A549 (cell line): Measurements from ENCODE around the gene KRT13. TPM values are rescaled to one million over a fixed set of nuclear protein-coding genes. Genes with fewer than 3 reads are reported as not detected.
A peak's percentile ranks its signal among the peaks of the same experiment; 100 is the strongest.

Source experiments
- ATAC-seq, 2 experiments: fragments of 200-7000 bp in 1 of 2; fragments of >200 bp in 1 of 2; cut with Nextera tagmentation in 1 of 2; cut with Tn5 transposase in 1 of 2; 3 replicates each; pipeline versions ENCODE4 v1.8.0 to v1.9.1; 2018 to 2020; ENCODE audit warnings: mild to moderate bottlenecking in 1 of 2, moderate library complexity in 1 of 2
- CTCF ChIA-PET: fragments of 300-600 bp; sonication (Branson Sonifier 250); formaldehyde crosslinking; extraction: SDS; loops from one replicate; lab custom pipeline; 2021; ENCODE audit warnings: antibody characterized with exemption, inconsistent platforms; lab: Yijun Ruan, JAX
- POLR2A ChIA-PET: fragments of 350-600 bp; formaldehyde crosslinking; extraction: SDS; loops from one replicate; lab custom pipeline; 2021; ENCODE audit warnings: antibody characterized with exemption, inconsistent platforms; lab: Yijun Ruan, JAX
- DNase-seq, 2 experiments: peaks; one replicate each; pipeline versions ENCODE4 v3.0.0 to v3.0.0-alpha.2; 2011 to 2016; ENCODE audit warnings: low read depth in 1 of 2, low spot score in 1 of 2
- FAIRE-seq: peaks from 2 replicates; lab custom pipeline; 2011; peaks lifted over from hg19 to GRCh38; lab: Jason Lieb, UNC
- H3K27ac ChIP-seq, 2 experiments: fragments of >200 bp; sonication (Bioruptor Twin); formaldehyde crosslinking; 3 replicates each; pipeline ENCODE4 v1.5.1; 2016 to 2017
- H3K4me1 ChIP-seq: fragments of >200 bp; sonication (Bioruptor Twin); formaldehyde crosslinking; 3 replicates; pipeline ENCODE4 v1.6.1; 2016
- H3K4me2 ChIP-seq: fragments of >200 bp; sonication (Bioruptor Twin); formaldehyde crosslinking; 3 replicates; pipeline ENCODE4 v1.6.1; 2016
- H3K4me3 ChIP-seq: fragments of >200 bp; sonication (Bioruptor Twin); formaldehyde crosslinking; 3 replicates; pipeline ENCODE4 v1.5.1; 2016
- H3K9me3 ChIP-seq: fragments of >200 bp; sonication (Bioruptor Twin); formaldehyde crosslinking; 3 replicates; pipeline ENCODE4 v1.6.1; 2016
- CBX8 ChIP-seq: fragments of 200-600 bp; sonication (generic); IDR thresholded peaks from 2 replicates; pipeline ENCODE4 v1.6.1; 2016
- CHD2 ChIP-seq: fragments of 150-350 bp; IDR thresholded peaks from 2 replicates; pipeline ENCODE4 v1.6.1; 2014; ENCODE audit warnings: low read length; ENCODE audit not compliant: partially characterized antibody
- CTCF ChIP-seq: fragments of >200 bp; sonication (Bioruptor Twin); formaldehyde crosslinking; IDR thresholded peaks from 3 replicates; pipeline ENCODE4 v1.5.1; 2016
- EHF ChIP-seq: fragments of 250-450 bp; sonication (Bioruptor Pico); IDR thresholded peaks from 2 replicates; pipeline ENCODE4 v1.5.0; 2020; ENCODE audit warnings: mild to moderate bottlenecking
- EP300 ChIP-seq, 2 experiments: fragments of >200 bp; sonication (Bioruptor Twin); formaldehyde crosslinking; IDR thresholded peaks; 2 replicates in 1 of 2; 3 replicates in 1 of 2; pipeline ENCODE4 v1.6.1; 2016 to 2017
- ESRRA ChIP-seq: fragments of 150-350 bp; IDR thresholded peaks from 2 replicates; pipeline ENCODE4 v1.6.1; 2014; ENCODE audit warnings: mild to moderate bottlenecking, low read length, borderline replicate concordance
- FOSL2 ChIP-seq, 2 experiments: fragments of 450-650 bp in 1 of 2; fragments of >200 bp in 1 of 2; sonication (Bioruptor Twin) in 1 of 2; formaldehyde crosslinking; IDR thresholded peaks; 2 replicates each; pipeline versions ENCODE4 v1.5.0 to v1.6.1; 2016 to 2020; ENCODE audit warnings: mild to moderate bottlenecking in 1 of 2, moderate library complexity in 1 of 2
- HDAC2 ChIP-seq: fragments of 200-600 bp; sonication (generic); IDR thresholded peaks from 2 replicates; pipeline ENCODE4 v1.6.1; 2016
- JUN ChIP-seq, 2 experiments: fragments of >200 bp; sonication (Bioruptor Twin); formaldehyde crosslinking; IDR thresholded peaks; 2 replicates in 1 of 2; 3 replicates in 1 of 2; pipeline ENCODE4 v1.6.1; 2016 to 2017
- JUNB ChIP-seq: fragments of >200 bp; sonication (Bioruptor Twin); formaldehyde crosslinking; IDR thresholded peaks from 2 replicates; pipeline ENCODE4 v1.6.1; 2016
- KDM1A ChIP-seq: fragments of 200-600 bp; sonication (generic); IDR thresholded peaks from 2 replicates; pipeline ENCODE4 v1.6.1; 2016; ENCODE audit warnings: low read depth, mild to moderate bottlenecking
- MAFK ChIP-seq: fragments of 450-650 bp; IDR thresholded peaks from 2 replicates; pipeline ENCODE4 v1.6.1; 2014; ENCODE audit not compliant: partially characterized antibody
- MAX ChIP-seq: IDR thresholded peaks from 2 replicates; pipeline ENCODE4 v1.6.1; 2012
- NFE2L2 ChIP-seq: fragments of 150-350 bp; conservative IDR thresholded peaks from 2 replicates; pipeline ENCODE4 v1.6.1; 2014; ENCODE audit warnings: low read length
- NPAS2 ChIP-seq: fragments of 250-450 bp; sonication (Bioruptor Pico); IDR thresholded peaks from 2 replicates; pipeline ENCODE4 v1.8.0; 2022; ENCODE audit warnings: mild to moderate bottlenecking, moderate library complexity, borderline replicate concordance
- POLR2AphosphoS2 ChIP-seq: conservative IDR thresholded peaks from 2 replicates; pipeline ENCODE4 v1.6.1; 2012; ENCODE audit warnings: low read length, improper control_type of control experiment, inconsistent platforms
- RCOR1 ChIP-seq: fragments of 150-350 bp; IDR thresholded peaks from 2 replicates; pipeline ENCODE4 v1.6.1; 2014; ENCODE audit warnings: antibody characterized with exemption, low read length, low read depth
- RFX5 ChIP-seq: fragments of 450-650 bp; IDR thresholded peaks from 2 replicates; pipeline ENCODE4 v1.7.1; 2014; ENCODE audit warnings: antibody characterized with exemption, mild to moderate bottlenecking, moderate library complexity
- SMC3 ChIP-seq: fragments of >200 bp; sonication (Bioruptor Twin); formaldehyde crosslinking; IDR thresholded peaks from 3 replicates; pipeline ENCODE4 v1.6.1; 2018; ENCODE audit warnings: inconsistent platforms
- SREBF2 ChIP-seq: fragments of 450-650 bp; IDR thresholded peaks from 2 replicates; pipeline ENCODE4 v1.6.1; 2014; ENCODE audit warnings: mild to moderate bottlenecking, moderate library complexity
- TFCP2L1 ChIP-seq: fragments of 250-450 bp; sonication (Bioruptor Pico); IDR thresholded peaks from 2 replicates; pipeline ENCODE4 v1.5.0; 2021; ENCODE audit warnings: mild to moderate bottlenecking
- ZFP36 ChIP-seq: fragments of 450-650 bp; IDR thresholded peaks from 2 replicates; pipeline ENCODE4 v1.6.1; 2014; ENCODE audit warnings: borderline replicate concordance; ENCODE audit not compliant: partially characterized antibody
- ZNF302 ChIP-seq: fragments of 250-450 bp; sonication (Bioruptor Pico); IDR thresholded peaks from 2 replicates; pipeline ENCODE4 v1.9.0; 2021; ENCODE audit warnings: inconsistent platforms, mild to moderate bottlenecking, moderate library complexity
- WGBS: methylation state at CpG from one replicate; pipeline ENCODE4 v1.1.6; 2017; ENCODE audit errors: missing lambda C conversion rate; 5-methylcytosine and 5-hydroxymethylcytosine counted together
- polyA plus RNA-seq, 4 experiments: library from polyadenylated mRNA; depleted of rRNA in 3 of 4; stranded (reverse); fragments of >200 nt; fragmentation: RNase III in 1 of 4; extraction: RNeasy Plus Mini Kit Qiagen cat#74134 plus additional on column Dnase treatment in 1 of 4; gene quantifications; 2 replicates in 3 of 4; 3 replicates in 1 of 4; pipeline ENCODE4 v1.2.3, GENCODE V29; 2011 to 2017

Gene KRT13
- polyA plus RNA-seq, 2 of the 4 experiments (the other 2 are of a cell fraction) = 0.06 TPM; not detected in 1

- Histone ChIP-seq H3K9me3 (no peaks in the 10 kb centered on the region), H3K27ac (peak overlapping the region in 1 of 2 experiments; percentile 48; a peak in 1 of 6 replicates), H3K4me2 (no peak overlapping the region), H3K4me1 (peaks cover 30% of the 10 kb centered on the region), H3K4me3 (no peak overlapping the region)
- no peak for ATAC-seq
- ChIA-PET POLR2A (no interaction called here), CTCF (interaction anchor here (0.7 to 3.6 kb wide), 3 partner anchors 25 to 140 kb away, joined by 4 to 35 read pairs (median 11); no protein-coding TSS in a partner anchor)
- DNase-seq = no peak
- TF ChIP-seq SMC3 = no peak
- TF ChIP-seq SREBF2 = no peak
- TF ChIP-seq ESRRA = no peak
- TF ChIP-seq TFCP2L1 (CRISPR knock-in tag) = no peak
- TF ChIP-seq RFX5 = no peak
- TF ChIP-seq HDAC2 = no peak
- no peak for TF ChIP-seq CTCF
- no peak for TF ChIP-seq NFE2L2
- no peak for TF ChIP-seq MAX
- no peak for TF ChIP-seq JUN (IDR thresholded peaks at IDR 0.05)
- no peak for TF ChIP-seq ZNF302 (CRISPR knock-in tag)
- FAIRE-seq = no peak
- WGBS = 92% methylated on average over 4 of the region's 4 CpGs
Measured at GRCh38 chr17:41523225-41523593, 17.8 kb upstream of the KRT13 start.

- H3K27ac ChIP-seq = peak overlapping the region; percentile 60 to 82; a peak in 5 of 6 replicates
- no peaks in the 10 kb centered on the region for H3K9me3 ChIP-seq
- TF ChIP-seq ZFP36 (peak; percentile 77), KDM1A (0 out of 2 replicates have a peak, but pooled peaks have one; percentile 33), EHF (CRISPR knock-in tag) (no peak)
- H3K4me2 ChIP-seq = peak overlapping the region; percentile 61
- no peak overlapping the region for H3K4me3 ChIP-seq
- ChIA-PET CTCF (interaction anchor here (0.6 to 3.6 kb wide), 6 partner anchors 18 to 818 kb away, joined by 3 to 35 read pairs (median 4); no protein-coding TSS in a partner anchor), POLR2A (interaction anchor here (0.7 to 1.6 kb wide), 3 partner anchors 26 to 772 kb away, joined by 3 to 4 read pairs (median 4); partner anchors contain the start of gene EIF1)
- peaks cover 29% of the 10 kb centered on the region for H3K4me1 ChIP-seq
- FAIRE-seq = no peak
- WGBS = 85% methylated on average over 12 of the region's 12 CpGs
- DNase-seq = no peak
- ATAC-seq = peak in 1 of 2 experiments; percentile 6; a peak in 1 of 6 replicates
Measured at GRCh38 chr17:41522301-41523224, 17.2 kb upstream of the KRT13 start.

- peak overlapping the region; percentile 61 for H3K4me2 ChIP-seq
- ChIA-PET CTCF (interaction anchor here (0.6 to 3.6 kb wide), 10 partner anchors 9 to 817 kb away, joined by 3 to 35 read pairs (median 4); no protein-coding TSS in a partner anchor), POLR2A (interaction anchor here (0.7 to 1.6 kb wide), 3 partner anchors 27 to 771 kb away, joined by 3 to 4 read pairs (median 4); partner anchors contain the start of gene EIF1)
- TF ChIP-seq CHD2 (no peak), POLR2AphosphoS2 (no peak), JUNB (no peak), CBX8 (no peak), MAFK (peak; percentile 1), MAX (0 out of 2 replicates have a peak, but pooled peaks have one; percentile 14), ESRRA (no peak), FOSL2 (IDR thresholded peaks at IDR 0.05) (no peak), FOSL2 (CRISPR knock-in tag; IDR thresholded peaks at IDR 0.05) (peak; percentile 79), NPAS2 (CRISPR knock-in tag) (no peak), CTCF (no peak), ZNF302 (CRISPR knock-in tag) (no peak), EP300 (IDR thresholded peaks at IDR 0.05) (no peak), JUN (IDR thresholded peaks at IDR 0.05) (no peak), KDM1A (0 out of 2 replicates have a peak, but pooled peaks have one; percentile 56), RCOR1 (peak; percentile 69; the same call in 1 of the 2 replicates), HDAC2 (0 out of 2 replicates have a peak, but pooled peaks have one; percentile 23), SMC3 (no peak), TFCP2L1 (CRISPR knock-in tag) (no peak)
- peak; percentile 52 to 78; a peak in 5 of 6 replicates for ATAC-seq
- H3K4me3 ChIP-seq = no peak overlapping the region
- peak overlapping the region; percentile 60 to 82 for H3K27ac ChIP-seq
- peak; percentile 76 to 83 for DNase-seq
- peaks cover 29% of the 10 kb centered on the region for H3K4me1 ChIP-seq
- H3K9me3 ChIP-seq = no peaks in the 10 kb centered on the region
- 31% methylated on average over 6 of the region's 6 CpGs for WGBS
- FAIRE-seq = peak; percentile 63
Measured at GRCh38 chr17:41521574-41522261, 16.3 kb upstream of the KRT13 start.
